ENCODE results near the gene APBA3. TPM values are rescaled to one million over a fixed set of nuclear protein-coding genes. Genes with fewer than 3 reads are reported as not detected.

The APBA3 gene
- total RNA-seq, 3 donors from 2014 or later (not counting 1 experiment from before 2014, with no cell fraction given) = 39.9 to 53.6 (median 43.8) TPM

- TF ChIP-seq, protein P1, sequence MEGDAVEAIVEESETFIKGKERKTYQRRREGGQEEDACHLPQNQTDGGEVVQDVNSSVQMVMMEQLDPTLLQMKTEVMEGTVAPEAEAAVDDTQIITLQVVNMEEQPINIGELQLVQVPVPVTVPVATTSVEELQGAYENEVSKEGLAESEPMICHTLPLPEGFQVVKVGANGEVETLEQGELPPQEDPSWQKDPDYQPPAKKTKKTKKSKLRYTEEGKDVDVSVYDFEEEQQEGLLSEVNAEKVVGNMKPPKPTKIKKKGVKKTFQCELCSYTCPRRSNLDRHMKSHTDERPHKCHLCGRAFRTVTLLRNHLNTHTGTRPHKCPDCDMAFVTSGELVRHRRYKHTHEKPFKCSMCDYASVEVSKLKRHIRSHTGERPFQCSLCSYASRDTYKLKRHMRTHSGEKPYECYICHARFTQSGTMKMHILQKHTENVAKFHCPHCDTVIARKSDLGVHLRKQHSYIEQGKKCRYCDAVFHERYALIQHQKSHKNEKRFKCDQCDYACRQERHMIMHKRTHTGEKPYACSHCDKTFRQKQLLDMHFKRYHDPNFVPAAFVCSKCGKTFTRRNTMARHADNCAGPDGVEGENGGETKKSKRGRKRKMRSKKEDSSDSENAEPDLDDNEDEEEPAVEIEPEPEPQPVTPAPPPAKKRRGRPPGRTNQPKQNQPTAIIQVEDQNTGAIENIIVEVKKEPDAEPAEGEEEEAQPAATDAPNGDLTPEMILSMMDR (IDR thresholded peaks at IDR 0.05) = no peak
- no peaks in the 10 kb centered on the region for H3K27me3 ChIP-seq (ENCODE audit: control insufficient read depth, insufficient read depth, low read length)
- intact Hi-C loops (cut with micrococcal nuclease) = loop anchor here (10.0 kb wide), 1 partner anchor 203 kb away; the partner anchor contains the start of gene EEF2
- Mint-ChIP-seq H3K4me3 (no peak overlapping the region), H3K36me3 (peaks cover 8% of the 10 kb centered on the region), H3K4me1 (peaks cover 18 to 41% of the 10 kb centered on the region in 2 donors), H3K27ac (peak overlapping the region; percentile 36 to 89), H3K9me3 (peaks cover 3 to 5% of the 10 kb centered on the region in 2 donors), H3K27me3 (ENCODE audit: low read depth in 2 of 2) (no peaks in the 10 kb centered on the region)
- peaks cover 20% of the 10 kb centered on the region for H3K9me3 ChIP-seq (ENCODE audit: control insufficient read depth, insufficient read depth, low read length)
- DNase-seq = no peak
- no peak for ATAC-seq
- no peak overlapping the region for H3K27ac ChIP-seq (ENCODE audit: low read length)
- 96% methylated on average over 2 of the region's 2 CpGs for WGBS (ENCODE audit: insufficient coverage)
- H3K36me3 ChIP-seq (ENCODE audit: control insufficient read depth, insufficient read depth, low read length) = peaks cover 57% of the 10 kb centered on the region
- H3K4me3 ChIP-seq (ENCODE audit: low read length) = no peak overlapping the region
- peaks cover 38% of the 10 kb centered on the region for H3K4me1 ChIP-seq (ENCODE audit: control insufficient read depth, insufficient read depth, low read length)
Measured at GRCh38 chr19:3781603-3782002, 20.1 kb upstream of the APBA3 start.

DNA sequence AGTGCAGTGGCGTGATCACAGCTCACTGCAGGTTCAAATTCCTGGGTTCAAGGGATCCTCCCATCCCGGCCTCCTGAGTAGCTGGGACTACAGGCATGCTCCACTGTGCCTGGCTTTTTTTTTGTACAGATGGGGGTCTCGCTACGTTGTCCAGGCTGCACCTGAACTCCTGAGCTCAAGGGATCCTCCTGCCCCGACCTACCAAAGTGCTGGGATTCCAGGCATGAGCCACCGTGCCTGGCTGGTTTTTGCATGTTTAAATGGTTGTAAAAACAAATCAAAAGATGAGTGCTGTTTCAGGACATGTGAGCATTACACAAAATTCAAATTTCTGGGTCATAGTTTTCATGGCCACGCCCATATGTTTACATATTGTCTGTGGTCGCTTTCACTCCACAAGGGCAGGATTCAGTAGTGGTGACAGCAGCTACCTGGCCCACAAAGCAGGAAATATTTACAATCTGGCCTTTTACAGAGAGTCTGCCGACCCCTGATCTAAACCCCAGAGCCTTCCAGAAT is 19.4 kb upstream of the APBA3 start:
- H3K27me3 Mint-ChIP-seq (ENCODE audit: low read depth in 2 of 2) = no peaks in the 10 kb centered on the region
- H3K27ac Mint-ChIP-seq = peak overlapping the region; percentile 36 to 89
- TF ChIP-seq, protein P1 (IDR thresholded peaks at IDR 0.05) = no peak
- H3K9me3 ChIP-seq (ENCODE audit: control insufficient read depth, insufficient read depth, low read length) = peaks cover 20% of the 10 kb centered on the region
- H3K36me3 ChIP-seq (ENCODE audit: control insufficient read depth, insufficient read depth, low read length) = peaks cover 57% of the 10 kb centered on the region
- peaks cover 3 to 5% of the 10 kb centered on the region in 2 donors for H3K9me3 Mint-ChIP-seq
- peaks cover 8% of the 10 kb centered on the region for H3K36me3 Mint-ChIP-seq
- peaks cover 38% of the 10 kb centered on the region for H3K4me1 ChIP-seq (ENCODE audit: control insufficient read depth, insufficient read depth, low read length)
- DNase-seq (peak in 1 of 2 donors; percentile 24), ATAC-seq (no peak)
- no peak overlapping the region for H3K4me3 ChIP-seq (ENCODE audit: low read length)
- peaks cover 18 to 48% of the 10 kb centered on the region in 2 donors for H3K4me1 Mint-ChIP-seq
- WGBS (ENCODE audit: insufficient coverage) = 86% methylated on average over 9 of the region's 9 CpGs
- intact Hi-C loops (cut with micrococcal nuclease) = loop anchor here (10.0 kb wide), 1 partner anchor 204 kb away; the partner anchor contains the start of gene EEF2
- H3K27me3 ChIP-seq (ENCODE audit: control insufficient read depth, insufficient read depth, low read length) = no peaks in the 10 kb centered on the region
- no peak overlapping the region for H3K27ac ChIP-seq (ENCODE audit: low read length)
- no peak overlapping the region for H3K4me3 Mint-ChIP-seq

DNA sequence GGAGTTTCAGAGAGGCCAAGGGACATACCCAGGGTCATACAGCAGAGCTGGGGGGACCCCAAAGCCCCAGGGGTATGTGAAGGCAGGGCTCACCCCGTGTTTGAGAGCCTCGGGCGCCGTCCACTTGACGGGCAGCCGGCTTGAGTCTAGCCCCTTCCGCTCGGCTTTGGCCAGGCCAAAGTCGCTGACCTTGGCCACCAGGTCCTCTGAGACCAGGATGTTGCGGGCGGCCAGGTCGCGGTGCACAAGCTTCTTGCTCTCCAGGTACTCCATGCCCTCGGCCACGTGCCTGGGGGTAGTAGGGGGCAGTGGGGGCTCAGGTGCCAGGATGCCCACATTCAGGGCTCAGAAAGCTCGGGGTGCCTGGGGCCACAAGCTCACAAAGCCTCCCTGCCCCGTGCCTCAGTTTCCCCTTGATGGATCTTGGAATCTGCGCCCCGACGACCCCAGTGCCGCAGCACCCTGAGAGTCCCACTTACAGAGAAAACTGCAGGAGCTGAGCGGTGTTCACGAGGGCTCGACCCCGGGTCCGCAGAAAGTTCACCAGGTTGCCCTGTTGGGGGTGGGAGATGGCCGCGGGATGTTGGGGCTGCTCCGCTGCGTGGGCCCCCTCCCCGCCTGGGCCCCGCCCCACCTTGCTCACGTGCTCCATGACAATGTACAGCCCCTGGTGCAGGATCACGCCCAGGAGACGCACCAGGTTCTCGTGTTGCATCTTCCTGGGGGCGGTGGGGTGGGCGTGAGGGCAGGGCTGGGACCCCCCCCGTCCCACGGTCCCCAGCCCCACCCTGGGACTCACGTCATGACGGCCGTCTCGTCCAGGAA is 17.6 kb upstream of the APBA3 start:
- Histone ChIP-seq H3K9me3 (ENCODE audit: control insufficient read depth, insufficient read depth, low read length) (peaks cover 20% of the 10 kb centered on the region), H3K4me3 (ENCODE audit: low read length) (no peak overlapping the region), H3K4me1 (ENCODE audit: control insufficient read depth, insufficient read depth, low read length) (peaks cover 26% of the 10 kb centered on the region), H3K27me3 (ENCODE audit: control insufficient read depth, insufficient read depth, low read length) (no peaks in the 10 kb centered on the region), H3K36me3 (ENCODE audit: control insufficient read depth, insufficient read depth, low read length) (peaks cover 54% of the 10 kb centered on the region), H3K27ac (ENCODE audit: low read length) (no peak overlapping the region)
- Mint-ChIP-seq H3K36me3 (peaks cover 8% of the 10 kb centered on the region), H3K27me3 (ENCODE audit: low read depth in 2 of 2) (no peaks in the 10 kb centered on the region), H3K27ac (peak overlapping the region in 1 of 2 donors; percentile 36), H3K4me3 (no peak overlapping the region), H3K9me3 (peaks cover 3 to 5% of the 10 kb centered on the region in 2 donors), H3K4me1 (peaks cover 11 to 41% of the 10 kb centered on the region in 2 donors)
- WGBS (ENCODE audit: insufficient coverage) = 89% methylated on average over 44 of the region's 44 CpGs
- TF ChIP-seq, protein P1 (IDR thresholded peaks at IDR 0.05) = no peak
- intact Hi-C loops (cut with micrococcal nuclease) = no loop called here
- DNase-seq (no peak), ATAC-seq (no peak)

Data from natural killer cell (primary cell).